Suppressor macrophage (primary cell): ENCODE results near the gene TMEM203.

Source experiments
- DNase-seq, 4 experiments: peaks; one replicate each; pipeline ENCODE4 v3.0.0-alpha.2; 2020 to 2022

TMEM203 gene

DNA sequence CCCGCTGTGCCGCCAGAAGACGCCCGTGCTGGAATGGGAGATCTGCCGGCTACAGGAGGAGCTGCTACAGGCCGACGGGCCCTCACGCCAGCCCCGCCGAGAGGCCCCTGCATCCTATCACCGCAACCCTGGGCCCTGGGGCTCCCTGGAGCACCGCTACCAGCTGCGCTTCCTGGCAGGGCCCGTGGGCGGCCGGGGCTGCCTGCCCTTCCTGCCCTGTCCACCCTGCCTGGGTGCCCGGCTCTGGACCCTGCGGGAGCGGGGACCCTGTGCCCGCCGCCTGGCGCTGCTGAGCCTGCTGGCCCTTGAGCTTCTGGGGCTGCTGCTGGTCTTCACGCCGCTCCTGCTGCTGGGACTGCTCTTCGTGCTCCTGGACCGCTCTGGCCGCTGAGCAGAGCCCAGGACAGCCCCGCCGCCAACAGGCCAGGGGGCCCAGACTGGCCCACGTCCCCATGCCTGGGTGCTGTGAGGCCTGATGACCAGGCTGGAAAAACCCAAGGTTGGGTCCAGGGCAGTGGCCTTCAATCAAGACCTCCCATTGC, 12.8 kb upstream of the TMEM203 start:
- no peak for DNase-seq

DNA sequence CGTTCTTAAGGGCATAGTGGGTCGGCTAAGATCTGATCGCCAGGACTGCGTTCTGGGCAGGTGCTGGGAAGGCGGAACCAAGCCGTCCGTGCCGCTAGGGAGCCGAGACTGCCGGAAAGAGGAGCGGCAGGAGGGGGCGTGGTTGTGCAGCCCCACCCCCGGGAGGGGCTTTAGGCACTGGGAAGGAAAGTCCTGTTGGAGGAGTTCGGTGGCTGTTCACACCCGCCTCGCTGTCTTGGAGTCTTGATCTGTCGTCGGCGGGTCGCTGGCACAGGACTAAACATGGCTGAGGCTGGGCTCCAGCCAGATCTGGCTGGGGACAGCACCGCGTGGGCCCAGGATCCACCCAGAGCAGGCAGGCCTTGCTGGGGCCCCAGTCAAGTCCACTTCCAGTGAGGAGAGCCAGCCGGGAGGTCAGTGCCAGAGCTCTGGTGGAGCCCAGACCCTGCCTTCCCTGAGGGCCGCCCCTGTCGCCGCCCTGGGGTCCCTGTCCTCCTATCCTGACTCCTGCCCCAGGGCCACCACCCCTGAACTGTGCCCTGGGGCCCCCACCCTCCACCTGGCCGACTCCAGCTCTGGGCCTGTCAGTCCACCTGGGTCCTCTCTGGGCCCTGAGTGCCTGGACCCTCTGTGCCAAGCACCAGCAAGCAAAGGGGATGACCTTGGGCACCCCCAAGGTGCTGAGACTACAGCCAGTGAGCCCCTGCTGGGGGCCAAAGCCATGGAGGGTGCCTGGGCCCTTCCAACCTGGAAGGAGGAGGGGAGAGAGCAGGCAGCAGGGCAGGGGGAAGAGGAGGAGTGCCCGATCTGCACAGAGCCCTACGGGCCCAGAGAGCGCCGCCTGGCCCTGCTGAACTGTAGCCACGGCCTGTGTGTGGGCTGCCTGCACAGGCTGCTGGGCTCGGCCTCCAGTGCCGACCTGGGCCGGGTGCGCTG, 12.1 kb upstream of the TMEM203 start:
- DNase-seq, result peak in 2 of 4 experiments; percentile 27 to 43

DNA sequence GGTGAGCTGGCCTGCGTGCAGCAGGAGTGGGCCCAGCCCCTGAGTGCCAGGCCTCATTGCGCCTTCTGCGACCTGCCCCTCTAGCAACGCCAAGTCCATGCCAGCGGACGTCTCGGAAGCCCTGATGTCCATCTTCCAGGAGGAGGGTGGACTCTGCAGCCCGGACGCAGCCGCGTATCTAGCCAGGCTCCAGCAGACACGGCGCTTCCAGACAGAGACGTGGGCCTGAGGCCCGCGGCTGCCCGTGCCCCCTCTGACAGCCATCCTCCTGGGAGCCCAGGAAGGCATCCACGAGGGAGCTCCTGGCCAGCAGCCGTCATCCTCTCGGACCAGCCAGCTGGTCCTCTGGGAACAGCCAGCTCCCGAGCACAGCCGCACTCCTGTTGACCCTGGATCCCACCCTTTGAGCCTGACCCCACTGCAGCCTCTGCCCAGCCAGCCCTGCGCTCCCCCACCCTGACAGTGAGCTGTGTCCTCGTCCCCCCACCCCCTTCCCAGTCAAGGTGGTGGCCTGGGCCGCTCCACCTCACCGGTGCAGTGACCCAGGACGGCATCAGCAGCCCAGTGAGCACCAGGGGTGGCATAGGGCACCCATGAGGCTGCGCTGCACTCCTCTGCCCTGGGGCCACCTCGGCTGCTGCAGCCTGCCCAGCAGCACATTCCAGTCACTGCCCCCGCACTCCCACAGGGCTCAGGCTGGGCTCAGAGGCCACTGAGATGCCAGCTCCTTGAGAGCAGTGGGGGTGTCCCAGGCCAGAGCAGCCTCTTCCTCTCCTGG, 10.9 kb upstream of the TMEM203 start:
- DNase-seq, result no peak

DNA sequence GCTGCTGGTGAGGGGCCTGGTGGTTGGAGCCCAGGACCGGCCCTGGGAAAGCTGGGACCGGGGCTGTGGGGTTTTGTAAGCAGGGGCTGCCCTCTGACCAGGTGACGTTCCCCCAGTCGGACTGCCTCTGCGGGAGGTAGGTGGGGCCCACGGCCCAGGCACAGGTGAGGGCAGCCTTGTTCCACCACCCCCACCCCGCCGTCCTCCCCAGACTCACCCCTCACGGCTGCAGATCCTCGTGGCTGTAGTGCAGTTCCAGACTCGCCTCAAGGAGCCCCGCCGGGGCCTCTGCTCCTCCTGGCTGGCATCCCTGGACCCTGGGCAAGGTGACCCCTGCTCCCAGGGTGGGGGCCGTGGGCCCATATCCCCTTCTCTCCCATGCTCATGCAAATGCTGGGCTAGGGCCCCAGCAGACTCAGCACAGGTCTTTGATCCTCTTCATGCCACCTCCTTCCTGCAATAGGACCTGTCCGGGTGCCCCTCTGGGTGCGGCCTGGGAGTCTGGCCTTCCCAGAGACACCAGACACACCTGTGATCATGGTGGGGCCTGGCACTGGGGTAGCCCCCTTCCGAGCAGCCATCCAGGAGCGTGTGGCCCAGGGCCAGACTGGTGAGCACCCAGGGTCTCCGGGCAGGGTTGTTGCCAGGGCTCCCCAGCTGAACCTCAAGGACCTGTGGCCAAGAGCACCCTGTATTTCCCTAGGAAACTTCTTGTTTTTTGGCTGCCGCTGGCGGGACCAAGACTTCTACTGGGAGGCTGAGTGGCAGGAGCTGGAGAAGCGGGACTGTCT, 9.9 kb upstream of the TMEM203 start:
- DNase-seq, result no peak

DNA sequence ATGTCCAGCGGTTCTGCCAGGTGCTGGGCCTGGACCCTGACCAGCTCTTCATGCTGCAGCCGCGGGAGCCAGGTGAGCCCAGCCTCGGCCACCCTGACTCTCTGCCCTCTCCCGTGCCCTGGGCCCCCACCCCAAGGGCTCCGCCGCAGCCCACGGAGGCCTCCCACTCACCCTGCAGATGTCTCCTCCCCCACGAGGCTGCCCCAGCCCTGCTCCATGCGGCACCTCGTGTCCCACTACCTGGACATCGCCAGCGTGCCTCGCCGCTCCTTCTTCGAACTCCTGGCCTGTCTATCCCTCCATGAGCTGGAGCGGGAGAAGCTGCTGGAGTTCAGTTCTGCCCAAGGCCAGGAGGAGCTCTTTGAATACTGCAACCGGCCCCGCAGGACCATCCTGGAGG, 9.2 kb upstream of the TMEM203 start:
- no peak for DNase-seq

DNA sequence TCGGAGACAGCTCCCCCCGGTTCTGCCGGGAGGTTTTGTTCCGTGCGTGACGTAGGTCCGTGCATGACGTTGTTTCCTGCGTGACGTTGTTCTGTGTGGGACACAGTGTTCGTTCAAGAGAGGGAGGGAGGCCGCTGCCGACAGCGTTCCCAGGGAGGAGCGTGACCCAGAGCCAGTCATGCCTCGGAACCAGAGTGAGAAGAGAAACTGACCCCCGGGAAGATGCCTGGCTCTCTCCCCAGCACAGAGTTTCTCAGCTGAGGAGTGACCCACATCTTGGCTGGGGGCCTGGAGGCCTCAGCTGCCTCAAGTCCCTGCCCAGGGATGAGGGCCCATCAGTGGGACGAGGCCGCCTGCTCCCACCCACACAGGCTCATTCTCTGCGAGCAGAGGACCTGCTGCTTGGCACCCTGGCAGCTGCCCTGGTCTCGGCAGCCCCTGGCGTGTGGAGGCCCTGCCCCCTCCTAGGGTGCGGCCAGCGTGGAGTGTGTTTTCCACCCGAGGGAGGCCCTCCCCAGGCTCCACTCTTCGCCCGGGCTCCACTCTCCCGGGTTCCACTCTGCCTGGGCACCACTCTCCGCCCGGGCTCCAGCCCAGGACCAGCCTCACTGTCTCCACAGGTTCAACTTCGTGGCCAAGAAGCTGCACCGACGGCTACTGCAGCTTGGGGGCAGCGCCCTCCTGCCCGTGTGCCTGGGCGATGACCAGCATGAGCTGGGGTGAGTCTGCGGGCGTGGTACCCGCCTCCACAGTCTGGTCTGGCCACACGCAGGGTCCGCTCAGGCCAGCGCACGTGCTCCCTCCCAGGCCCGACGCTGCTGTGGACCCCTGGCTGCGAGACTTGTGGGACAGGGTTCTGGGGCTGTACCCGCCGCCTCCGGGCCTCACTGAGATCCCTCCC, 8.0 kb upstream of the TMEM203 start:
- no peak for DNase-seq

DNA sequence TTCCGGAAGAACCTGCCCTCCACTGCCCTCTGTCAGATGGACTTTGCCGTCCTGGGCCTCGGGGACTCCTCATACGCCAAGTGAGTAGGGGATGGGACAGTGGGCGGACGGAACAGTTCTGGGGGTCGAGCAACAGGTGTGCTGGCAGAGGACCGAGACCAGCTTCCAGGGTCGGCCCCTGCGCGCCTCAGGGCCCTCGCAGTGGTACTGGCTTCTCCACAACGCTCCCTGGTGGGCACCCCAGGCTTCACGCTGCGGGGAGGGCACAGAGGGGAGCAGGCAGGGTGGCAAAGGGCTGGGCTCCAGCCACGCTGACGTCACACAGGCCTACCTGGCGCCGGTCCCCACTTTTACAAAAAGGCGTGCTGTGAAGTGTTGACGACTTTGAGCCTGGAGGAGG, 7.1 kb upstream of the TMEM203 start:
- no peak for DNase-seq

DNA sequence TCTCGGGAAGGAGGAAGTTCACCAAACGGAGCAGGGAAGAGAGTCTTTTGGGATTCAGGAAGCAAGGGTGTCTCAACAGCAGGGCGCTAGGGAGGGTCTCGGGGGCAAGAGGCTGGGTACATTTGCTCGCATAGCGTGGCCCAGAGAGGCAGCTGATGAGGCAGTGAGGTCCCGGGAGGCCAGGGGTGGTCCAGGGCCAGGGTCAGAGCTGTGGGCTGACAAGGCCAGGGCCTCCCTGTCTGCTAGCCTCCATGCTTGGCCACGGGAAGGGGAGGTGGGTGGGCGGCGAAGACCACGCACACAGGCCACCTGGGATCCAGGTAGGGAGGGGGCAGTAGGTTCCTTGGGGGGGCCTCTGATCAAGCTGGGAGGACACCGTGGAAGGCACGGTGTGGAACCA, 6.1 kb upstream of the TMEM203 start:
- DNase-seq, result no peak

DNA sequence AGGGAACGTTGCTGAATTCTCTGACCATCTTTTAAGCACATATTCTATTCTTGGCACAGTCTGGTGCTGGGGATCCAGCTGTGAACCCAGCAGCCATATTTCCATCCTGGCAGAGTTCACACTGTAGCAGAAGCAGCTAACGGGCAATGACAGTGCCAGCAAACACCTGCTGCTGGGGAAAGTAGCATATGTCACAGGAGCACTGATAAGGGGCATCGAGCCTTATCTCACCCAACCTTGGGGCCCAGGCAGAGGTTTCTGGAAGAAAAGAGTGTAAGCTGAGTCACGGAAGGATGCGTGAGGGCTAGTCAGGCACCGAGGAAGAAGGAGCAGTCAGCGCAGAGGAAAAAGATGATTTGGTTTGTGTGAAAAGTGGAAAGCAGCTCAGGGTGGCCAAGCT, 1.2 kb upstream of the TMEM203 start:
- no peak for DNase-seq

DNA sequence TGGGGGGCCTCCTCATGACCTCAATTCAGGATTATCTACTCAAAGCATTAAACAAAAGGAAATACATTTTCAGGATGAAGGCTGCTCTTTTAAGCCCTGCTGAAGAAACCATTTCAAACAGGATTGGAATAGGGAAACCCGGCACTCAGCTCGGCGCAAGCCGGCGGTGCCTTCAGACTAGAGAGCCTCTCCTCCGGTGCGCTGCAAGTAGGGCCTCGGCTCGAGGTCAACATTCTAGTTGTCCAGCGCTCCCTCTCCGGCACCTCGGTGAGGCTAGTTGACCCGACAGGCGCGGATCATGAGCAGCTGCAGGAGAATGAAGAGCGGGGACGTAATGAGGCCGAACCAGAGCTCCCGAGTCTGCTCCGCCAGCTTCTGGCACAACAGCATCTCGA, 720 bp downstream of the TMEM203 start:
- DNase-seq, result no peak

DNA sequence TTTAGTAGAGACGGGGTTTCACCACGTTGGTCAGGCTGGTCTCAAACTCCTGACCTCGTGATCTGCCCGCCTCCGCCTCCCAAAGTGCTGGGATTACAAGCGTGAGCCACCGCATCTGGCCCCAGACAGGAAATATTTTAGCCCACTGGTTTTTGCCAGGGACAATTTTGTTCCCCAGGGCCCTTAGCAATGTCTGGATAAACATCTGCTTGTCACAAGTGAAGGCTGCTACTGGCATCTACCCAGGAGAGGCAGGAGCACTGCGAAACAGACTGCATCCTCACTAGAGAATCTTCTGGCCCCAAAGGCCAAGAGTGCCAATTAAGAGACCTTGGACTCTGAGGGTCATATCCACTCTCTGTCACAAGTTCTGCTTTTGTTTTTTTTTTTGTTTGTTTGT, 2.5 kb downstream of the TMEM203 start:
- DNase-seq, result no peak

DNA sequence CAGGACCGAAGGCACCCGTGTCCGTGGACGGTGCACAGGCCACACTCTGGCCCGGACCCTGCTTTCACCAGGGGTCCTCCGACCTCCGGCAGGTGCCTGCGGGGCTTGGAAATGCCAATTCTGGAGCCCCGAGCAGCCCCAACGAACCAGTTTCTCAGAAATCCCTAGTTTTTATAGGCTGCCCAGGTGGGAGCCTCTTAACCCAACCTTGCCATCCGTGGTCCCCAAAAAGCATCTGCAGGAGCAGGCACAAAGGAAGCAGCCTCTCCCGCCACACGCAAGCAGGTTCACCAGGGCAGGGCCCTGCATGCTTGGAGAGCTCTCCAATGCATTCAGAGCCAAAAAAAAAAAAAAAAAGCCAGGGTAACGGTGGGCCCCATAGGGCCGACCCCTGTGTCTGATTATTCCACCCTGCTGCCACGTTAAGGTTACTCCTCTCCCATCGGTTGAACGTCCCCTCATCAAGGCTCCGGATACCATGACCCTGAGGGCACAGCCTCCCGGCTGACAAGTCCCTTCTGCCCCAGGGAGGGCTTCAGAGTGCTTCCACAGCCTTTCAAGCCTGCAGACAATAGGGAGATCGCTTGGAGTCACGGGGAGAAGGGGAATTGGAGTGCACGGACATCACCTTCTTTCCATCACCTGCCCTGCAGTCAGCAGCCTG, 4.1 kb downstream of the TMEM203 start:
- DNase-seq, result no peak

DNA sequence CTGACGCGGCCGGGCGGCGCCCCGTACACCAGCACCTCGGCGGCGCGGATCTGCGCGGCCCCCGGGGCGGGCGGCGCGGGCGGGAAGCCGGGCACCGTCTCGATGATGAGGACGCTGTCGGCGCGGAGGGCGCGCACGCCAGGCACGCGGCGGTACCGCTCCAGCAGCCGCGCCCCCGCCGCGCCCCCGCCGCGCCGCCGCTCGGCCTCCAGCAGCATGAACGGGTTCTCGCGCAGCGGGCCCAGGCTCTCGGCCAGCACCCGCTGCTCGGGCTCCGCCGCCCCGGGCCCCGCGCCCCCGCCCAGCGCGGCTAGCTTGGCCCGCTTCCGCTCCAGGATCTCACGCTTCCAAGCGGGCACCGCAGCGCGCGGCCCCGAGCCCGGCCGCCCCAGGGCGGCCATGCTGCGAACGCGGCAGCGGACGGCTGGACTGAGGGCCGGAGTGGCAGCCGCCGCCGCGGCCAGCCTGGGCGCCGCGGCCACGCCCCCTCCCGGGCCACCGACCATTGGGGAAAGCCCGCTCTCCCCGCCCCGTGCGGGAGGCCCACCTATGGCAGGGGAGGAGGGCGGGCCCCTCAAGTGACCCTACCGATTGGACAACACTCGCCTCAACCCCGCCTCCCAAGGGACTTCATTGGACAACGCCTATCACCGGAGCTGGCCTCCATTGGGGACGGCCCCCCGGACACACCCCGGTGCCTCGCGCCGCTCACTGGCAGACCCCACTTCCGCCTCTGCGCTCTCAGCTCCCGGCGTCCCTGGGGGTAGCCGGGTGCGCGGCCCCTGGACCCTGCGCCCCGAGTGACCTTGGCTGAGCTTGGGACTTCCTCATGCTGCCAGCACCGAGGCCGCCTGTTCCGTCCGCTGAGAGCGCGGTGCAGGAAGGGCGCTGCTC, 4.9 kb downstream of the TMEM203 start, which contains the start of gene TPRN:
TSS of gene TPRN (minus strand) at position 431 of the 894 bp plus-strand sequence. CDS start at position 401, 30 bp downstream.
- peak; percentile 99 to 100 (median 100) for DNase-seq

DNA sequence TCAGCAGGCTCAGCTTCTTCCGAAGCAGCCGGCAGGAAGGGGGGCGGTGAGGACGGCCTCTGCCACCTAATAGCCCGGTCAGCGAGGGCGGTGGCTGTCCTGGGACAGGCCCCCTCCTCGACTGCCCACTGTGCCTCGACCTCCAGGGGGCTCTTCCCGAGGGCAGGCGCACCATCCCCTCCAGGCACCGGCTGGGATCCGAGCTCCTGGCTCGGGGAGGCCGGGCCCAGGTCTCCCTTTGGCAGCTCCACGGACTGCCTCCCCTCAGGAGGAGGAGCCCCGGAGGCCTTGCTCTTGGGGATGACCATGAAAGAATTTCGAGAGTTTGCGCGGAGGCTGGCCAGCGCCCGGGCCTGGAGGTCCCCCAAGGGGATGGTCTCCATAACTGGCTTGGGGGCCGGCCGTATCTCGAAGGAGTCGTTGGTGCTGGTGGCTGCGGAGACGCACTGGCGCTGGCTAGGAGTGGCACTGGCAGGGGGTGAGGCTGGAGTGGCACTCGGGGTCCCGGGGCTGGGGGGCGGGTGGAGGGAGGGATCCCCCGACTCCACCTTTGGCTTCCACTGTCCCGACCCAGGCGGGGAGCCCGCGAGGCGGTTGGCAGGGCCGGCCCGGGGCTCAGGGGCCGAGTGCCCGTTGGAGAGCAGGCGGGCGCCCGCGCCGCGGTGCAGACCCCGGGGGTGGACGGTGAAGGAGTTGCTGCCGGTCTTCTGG, 5.9 kb downstream of the TMEM203 start:
- DNase-seq, result no peak

DNA sequence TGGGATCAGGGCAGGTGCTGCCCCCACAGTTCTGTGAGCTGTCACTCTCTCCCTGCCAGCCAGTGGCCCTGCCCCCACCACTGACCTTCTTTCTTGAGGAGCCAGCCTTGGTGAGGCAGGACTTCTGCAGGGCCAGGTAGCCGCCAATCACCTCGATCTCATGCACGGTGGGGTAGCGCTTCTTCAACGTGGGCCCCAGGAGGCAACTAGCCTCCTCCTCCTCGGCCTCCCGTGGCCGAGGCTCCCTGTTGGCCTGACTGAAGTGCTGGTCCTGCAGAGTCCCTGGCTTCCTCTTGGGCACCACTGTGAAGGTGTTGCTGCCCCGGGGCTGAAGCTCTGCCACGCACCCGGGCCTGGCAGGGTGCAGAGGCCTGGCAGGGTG, 6.6 kb downstream of the TMEM203 start:
- DNase-seq, result no peak

DNA sequence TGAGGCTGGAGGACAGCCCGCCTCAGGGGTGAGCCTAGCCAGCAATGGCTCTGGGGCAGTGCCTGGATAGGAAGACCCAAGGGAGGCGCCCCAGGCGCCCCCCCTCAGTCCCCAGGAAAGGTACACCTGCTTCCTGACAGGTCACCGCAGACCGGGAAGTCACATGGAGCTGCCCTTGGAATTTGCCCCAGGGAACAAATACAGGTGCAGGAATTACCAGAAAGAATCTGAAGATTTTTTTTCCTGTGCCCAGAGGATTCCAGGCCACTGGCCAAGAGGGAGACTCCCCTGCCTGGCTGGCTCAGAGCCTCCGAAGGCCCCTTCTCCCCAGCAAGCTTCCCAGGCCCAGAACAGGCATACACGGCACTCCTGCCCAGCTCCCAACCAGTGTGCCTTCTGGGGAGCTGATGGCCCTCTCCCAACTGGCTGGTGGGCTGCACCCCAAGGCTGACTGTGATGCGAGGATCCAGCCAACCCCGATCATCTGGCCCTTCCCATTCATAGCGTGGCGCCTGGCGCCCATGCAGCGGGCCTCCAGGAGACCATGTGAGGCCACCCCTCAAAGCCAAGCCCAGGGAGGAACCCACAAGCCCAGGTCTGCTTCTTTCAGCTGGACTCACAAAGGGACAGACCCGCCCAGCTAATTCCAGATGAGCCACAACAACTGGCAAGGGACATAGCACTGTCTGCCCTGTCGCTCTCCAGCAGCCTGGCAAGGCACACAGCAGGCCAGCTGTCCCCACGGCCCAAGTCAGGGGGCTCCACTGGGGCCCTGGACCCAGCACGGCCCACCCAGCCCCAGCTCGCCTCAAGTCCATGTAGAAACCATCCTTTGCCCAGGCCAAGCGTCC, 7.2 kb downstream of the TMEM203 start:
- no peak for DNase-seq

DNA sequence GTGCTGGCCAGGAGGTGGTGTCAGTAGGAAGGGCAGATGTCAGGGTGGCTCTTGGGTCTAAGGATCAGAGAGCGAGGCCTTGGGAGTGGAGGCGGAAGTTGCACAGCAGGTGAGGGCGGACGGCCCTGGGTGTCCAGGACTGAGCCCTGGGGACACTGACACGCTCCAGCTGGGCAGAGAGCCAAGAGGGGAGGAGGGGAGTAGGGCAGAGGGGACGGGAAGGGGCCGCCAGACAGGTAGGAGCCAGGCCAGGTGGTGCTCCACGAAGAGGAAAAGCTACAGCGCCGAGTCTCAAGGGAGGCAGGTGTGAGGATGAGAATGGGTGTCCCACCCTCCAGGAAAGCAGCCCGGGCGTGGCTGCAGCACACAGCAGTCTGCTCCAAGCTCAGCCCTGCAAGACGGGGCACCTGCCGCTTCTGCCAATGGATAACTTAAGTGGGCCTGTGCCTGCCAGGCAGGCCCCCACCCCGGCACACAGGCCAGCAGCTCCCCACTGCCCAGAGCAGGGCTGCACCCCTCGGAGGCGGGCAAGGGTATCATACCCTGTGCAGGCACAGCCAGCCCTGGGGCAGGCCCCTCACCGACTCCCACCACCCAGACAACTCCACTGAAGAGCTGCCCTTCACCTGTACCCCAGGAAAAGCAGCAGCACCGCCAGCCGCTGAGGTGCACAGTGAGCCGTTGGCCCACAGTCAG, 9.8 kb downstream of the TMEM203 start:
- DNase-seq, result no peak

DNA sequence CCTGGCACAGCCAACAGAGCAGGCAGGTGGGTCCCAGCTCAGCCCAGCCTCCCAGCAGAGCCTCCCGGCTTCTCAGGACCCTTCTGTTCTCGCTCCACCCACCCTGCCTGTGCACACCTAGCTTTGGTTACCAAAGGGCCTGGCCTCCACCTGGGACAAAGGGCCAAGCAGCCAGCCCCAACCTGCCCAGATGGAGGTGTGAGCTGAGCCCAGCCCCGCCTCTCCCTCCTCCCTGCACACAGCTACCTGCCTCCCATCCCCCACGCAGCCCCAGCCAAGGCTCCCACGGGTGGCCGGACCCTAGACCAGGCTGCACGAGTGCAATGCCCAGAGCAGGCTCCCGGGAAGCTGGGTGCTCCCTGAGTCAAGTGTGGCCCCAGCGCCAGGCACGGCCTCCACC, 10.5 kb downstream of the TMEM203 start:
- no peak for DNase-seq
